ENCODE data around the gene PIGQ.

The PIGQ gene

DNA sequence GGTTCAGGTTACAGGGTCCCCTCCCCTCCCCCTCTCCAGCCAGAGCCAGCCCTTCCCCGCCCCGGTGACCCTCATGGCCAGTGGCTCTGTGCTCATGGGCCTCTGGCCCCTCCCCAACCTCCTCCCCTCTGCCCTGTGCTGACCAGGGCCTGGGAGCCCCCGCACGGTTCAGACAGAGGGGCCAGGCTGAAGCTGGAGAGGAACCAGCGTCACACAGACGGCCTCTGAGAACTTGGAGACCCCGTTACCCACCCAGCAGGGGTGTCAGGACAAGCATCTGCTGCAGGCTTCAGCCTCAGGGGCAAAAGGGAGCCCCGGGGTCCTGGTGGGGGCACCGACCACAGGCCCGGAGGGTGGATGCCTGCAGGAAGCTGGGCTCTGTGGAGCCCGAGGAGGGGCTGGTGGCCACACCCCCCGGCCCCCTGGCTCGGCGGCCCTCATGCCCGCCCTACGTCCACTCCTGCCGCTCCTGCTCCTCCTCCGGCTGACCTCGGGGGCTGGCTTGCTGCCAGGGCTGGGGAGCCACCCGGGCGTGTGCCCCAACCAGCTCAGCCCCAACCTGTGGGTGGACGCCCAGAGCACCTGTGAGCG lies 61.1 kb downstream of the PIGQ start, which contains the start of gene WFIKKN1:
TSS of gene WFIKKN1 (plus strand) at position 171 of the 591 bp plus-strand sequence. CDS start at position 440, 269 bp downstream.
- no peak for DNase-seq

DNA sequence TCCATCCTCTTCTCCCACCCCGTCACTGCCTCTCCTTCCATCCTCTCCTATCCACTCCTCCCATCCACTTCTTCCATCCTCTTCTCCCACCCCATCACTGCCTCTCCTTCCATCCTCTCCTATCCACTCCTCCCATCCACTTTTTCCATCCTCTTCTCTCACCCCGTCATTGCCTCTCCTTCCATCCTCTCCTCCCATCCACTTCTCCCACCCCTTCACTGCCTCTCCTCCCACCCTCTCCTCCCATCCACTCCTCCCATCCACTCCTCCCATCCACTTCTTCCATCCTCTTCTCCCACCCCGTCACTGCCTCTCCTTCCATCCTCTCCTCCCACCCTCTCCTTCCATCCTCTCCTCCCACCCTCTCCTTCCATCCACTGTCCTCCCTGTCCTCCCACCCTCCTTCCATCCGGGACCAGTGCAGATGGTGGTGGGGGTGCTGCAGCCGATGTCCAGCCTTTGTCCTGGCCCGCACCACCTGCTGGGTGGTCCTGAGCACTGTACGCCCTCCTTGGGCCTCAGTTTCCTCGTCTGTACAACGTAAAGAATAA lies 62.1 kb downstream of the PIGQ start:
- DNase-seq, result no peak

DNA sequence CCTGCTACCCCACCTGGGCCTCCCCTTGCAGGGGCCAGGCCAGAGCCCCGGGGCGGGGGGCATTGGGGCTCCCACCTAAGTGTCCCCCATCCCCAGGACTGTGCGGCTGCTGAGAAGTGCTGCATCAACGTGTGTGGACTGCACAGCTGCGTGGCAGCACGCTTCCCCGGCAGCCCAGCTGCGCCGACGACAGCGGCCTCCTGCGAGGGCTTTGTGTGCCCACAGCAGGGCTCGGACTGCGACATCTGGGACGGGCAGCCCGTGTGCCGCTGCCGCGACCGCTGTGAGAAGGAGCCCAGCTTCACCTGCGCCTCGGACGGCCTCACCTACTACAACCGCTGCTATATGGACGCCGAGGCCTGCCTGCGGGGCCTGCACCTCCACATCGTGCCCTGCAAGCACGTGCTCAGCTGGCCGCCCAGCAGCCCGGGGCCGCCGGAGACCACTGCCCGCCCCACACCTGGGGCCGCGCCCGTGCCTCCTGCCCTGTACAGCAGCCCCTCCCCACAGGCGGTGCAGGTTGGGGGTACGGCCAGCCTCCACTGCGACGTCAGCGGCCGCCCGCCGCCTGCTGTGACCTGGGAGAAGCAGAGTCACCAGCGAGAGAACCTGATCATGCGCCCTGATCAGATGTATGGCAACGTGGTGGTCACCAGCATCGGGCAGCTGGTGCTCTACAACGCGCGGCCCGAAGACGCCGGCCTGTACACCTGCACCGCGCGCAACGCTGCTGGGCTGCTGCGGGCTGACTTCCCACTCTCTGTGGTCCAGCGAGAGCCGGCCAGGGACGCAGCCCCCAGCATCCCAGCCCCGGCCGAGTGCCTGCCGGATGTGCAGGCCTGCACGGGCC lies 62.9 kb downstream of the PIGQ start:
- DNase-seq, result no peak

DNA sequence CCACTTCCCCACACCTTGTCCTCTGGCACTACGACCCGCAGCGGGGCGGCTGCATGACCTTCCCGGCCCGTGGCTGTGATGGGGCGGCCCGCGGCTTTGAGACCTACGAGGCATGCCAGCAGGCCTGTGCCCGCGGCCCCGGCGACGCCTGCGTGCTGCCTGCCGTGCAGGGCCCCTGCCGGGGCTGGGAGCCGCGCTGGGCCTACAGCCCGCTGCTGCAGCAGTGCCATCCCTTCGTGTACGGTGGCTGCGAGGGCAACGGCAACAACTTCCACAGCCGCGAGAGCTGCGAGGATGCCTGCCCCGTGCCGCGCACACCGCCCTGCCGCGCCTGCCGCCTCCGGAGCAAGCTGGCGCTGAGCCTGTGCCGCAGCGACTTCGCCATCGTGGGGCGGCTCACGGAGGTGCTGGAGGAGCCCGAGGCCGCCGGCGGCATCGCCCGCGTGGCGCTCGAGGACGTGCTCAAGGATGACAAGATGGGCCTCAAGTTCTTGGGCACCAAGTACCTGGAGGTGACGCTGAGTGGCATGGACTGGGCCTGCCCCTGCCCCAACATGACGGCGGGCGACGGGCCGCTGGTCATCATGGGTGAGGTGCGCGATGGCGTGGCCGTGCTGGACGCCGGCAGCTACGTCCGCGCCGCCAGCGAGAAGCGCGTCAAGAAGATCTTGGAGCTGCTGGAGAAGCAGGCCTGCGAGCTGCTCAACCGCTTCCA lies 63.7 kb downstream of the PIGQ start:
- no peak for DNase-seq

All from activated CD8-positive, alpha-beta memory T cell treated with anti-CD3 and anti-CD28 coated beads, Interleukin-2, amount 50 U/mL, for 48 hours (primary cell).